HG03571 (cell line): ENCODE data around the gene LMCD1.
A peak's percentile ranks its signal among the peaks of the same experiment; 100 is the strongest.

Source experiments
- ATAC-seq: cut with Tn5 transposase; IDR thresholded peaks from one replicate; pipeline ENCODE4 v1.9.1; 2021; ENCODE audit not compliant: unreplicated experiment

Gene LMCD1

GRCh38 chr3:8501371-8502131 is at the start of gene LMCD1:
TSS of gene LMCD1 (plus strand) at chr3:8501823. CDS start at chr3:8501939, 116 bp downstream.
- peak; percentile 93 for ATAC-seq

DNA sequence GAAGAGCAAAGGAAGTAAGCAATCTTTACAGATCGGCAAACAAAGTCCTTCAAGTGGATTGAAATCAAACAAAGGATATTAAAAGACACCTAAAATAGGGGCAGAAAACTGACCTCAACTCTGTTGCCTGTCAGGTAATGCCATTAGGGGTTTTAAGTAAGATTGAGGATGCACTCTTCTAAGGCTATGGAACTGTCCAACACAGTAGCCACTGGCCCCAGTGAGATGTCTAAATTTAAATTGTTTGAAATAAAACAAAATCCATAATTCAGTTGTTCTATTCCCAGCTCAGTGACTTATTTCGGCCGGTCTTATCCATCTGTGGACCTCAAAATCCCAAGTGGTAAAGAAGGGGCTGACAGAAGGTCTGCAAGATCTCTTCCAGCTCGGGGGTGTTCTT is 49.5 kb upstream of the LMCD1 start:
- ATAC-seq: no peak

DNA sequence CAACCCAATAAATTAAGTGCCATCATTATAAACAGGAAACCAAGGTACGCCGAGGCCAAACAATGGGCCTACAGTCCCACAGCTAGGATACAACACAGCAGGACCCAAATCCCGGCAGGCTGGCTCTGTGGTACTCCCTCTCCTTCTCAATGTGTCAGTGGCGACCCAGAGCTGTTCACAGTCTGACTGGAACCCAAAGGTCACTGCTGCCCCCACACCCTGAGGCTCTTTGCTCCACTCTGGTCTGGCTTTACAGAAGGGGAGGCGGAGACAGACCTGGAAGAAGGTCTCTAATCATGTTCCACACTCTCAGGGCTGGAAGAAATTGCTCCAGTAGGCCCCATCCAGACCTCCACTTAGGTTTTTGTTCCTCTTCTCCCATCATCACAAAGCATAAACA is 48.5 kb upstream of the LMCD1 start:
- no peak for ATAC-seq

- ATAC-seq: no peak
Measured at GRCh38 chr3:8455526-8456411, 45.9 kb upstream of the LMCD1 start.

DNA sequence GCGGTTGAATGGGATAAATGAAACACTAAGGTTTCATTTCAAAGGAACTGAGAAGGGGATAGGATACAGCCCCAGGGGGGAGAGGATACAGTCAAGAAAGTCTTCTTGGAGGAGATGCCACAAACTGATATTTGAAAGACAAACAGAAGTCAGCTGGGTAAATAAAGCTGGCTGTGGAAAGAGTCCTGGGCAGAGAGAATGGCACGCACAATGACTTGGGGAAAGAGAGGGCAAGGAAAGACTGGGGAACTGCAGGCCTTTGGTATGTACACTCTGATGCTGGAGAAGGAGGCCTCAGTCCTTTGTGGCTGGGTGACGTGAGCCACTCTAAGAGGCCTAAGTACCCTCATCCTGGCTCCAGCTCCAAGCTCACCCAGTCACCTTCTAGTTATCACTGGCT is 45.2 kb upstream of the LMCD1 start:
- ATAC-seq: no peak

DNA sequence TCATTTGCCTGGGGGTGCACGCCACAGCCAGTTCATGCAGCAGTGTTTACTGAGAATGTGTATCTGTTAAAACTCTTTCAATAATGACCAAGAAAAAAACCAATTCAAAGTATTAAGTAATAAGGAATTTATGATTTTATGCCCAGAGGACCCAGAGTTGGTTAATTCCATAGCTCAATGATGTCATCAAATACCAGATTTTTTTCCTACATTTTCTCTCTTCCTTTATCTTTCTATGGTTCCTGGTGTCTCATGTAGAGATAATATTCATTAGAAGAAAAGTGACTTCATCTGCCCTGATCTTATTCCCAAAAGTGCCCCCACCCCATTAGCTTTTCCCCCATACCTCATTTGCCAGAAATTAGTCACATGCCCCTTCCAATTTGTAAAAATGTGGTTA is 44.6 kb upstream of the LMCD1 start:
- no peak for ATAC-seq

GRCh38 chr3:8458238-8458661 is 43.4 kb upstream of the LMCD1 start:
- no peak for ATAC-seq

DNA sequence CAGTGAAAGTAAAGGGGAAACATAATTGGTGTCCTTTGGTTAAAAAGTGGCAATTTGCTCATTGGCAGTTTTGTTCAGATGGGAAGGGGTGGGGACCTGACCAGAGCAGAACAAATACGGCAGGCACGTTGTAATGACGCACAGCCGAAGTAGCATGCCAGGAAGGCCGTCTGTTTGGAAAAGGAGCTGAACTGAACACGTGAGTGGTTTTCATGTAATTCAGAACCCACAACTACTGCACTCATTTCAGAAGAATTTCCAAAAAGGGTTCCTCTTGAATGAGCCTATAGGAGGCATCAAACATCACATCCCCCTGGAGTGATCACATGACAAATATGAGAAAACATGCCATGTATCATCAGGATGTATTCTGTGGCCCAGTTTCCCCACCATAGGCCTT is 42.9 kb upstream of the LMCD1 start:
- ATAC-seq: no peak

- no peak for ATAC-seq
Measured at GRCh38 chr3:8460050-8460708, 41.4 kb upstream of the LMCD1 start.

DNA sequence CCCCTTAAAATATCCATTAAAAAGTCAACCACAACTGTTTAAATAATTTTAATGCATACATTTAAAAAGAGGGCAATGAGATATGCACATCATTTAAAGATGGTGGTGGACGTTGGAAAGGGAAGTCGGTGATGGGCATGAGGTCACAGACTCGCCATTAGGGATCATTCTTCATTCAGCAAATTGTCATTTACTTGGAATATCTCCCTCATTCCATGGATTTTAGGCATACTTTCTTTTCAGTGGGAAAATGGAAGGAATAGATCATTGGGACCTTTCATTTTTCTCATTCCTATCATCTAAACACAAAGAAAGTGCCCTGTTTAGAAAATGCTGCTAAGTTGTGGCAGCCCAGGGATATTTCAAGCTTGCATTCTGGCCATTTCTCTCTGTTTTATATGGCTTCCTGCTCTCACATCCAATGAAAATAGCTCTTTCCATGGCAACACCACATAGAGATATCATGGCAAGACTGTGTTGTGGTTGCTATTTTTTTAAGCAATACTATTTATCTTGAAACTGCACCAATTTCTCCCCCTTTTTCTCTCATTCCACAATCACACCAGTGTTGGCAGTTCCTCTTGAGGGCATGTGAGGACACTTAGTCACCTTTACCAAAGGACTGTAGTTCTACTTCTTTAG is 40.7 kb upstream of the LMCD1 start:
- ATAC-seq: no peak

DNA sequence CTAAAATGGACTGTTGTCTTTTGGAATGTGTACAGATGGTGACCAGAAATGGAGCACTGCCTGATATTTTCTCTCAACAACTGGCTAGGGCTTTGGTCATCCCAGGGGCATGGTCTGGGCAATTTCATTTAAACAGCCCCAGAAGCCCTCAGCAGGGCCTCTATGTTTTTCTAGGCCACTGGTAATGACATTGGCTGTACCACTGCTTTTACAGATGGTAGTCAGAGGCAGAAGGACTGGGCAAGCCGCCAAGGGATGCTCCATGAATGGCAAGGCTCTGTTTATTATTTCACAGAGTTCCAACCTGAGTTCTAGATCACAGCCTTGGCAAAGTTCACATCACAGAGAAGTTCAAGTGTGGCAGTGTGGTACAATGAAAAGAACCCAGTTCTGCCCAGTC is 37.0 kb upstream of the LMCD1 start:
- no peak for ATAC-seq

GRCh38 chr3:8466526-8466925 is 35.1 kb upstream of the LMCD1 start:
- no peak for ATAC-seq

DNA sequence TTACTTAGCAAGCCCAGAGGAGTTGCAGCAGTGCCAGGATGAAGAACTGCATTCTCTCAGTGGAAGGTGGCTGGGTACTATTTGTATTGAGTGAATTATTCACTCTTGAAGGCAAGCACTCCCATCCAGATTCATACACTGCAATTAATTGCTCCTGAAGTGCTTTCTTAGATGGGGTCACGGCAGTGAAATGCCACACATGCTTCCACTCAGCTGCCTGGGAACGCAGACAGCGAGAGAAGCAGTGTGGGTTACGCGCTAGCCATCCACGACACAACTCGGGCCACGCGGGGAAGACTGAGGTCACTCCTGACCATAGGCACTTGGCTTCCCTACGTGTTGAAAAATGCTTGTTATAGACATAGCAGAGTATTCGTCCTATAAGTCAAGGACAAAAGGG is 30.8 kb upstream of the LMCD1 start:
- ATAC-seq: no peak

GRCh38 chr3:8472549-8472948 is 29.1 kb upstream of the LMCD1 start:
- no peak for ATAC-seq

DNA sequence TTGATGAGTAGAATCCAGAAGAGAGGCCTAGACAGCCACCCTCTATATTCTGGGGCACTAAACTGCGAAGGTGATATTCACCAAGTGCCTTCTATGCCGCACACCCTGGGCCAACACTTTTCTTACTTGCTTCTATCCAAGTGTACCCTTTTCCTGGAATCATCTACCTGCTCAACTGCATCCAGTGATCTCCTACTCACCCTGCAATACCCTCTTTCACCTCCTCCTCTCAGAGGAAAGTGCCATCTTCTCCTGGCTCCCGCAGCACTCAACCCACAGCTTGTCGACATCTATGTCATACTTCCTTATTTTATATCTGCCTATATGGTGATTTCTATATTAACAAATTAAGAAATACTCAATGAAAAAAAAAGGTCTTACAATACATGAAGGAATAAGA is 28.6 kb upstream of the LMCD1 start:
- no peak for ATAC-seq

DNA sequence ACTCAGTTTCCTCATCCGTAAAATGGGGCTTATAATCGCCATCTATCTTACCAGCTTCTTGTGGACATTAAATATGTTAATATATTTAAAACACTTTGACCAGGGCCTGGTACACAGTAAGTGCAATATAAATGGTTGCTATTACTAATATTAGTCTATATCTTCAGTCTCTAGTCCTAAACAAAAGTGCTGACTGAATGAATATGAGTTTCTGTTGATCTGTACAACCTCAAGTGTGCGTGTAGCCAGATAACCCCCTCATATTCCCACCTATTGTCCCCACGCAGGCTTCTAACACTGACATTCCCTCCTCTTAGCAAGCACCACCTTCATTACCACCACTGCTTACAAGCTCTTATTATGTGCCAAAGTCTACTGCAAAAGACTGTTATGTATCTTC is 27.6 kb upstream of the LMCD1 start:
- no peak for ATAC-seq

DNA sequence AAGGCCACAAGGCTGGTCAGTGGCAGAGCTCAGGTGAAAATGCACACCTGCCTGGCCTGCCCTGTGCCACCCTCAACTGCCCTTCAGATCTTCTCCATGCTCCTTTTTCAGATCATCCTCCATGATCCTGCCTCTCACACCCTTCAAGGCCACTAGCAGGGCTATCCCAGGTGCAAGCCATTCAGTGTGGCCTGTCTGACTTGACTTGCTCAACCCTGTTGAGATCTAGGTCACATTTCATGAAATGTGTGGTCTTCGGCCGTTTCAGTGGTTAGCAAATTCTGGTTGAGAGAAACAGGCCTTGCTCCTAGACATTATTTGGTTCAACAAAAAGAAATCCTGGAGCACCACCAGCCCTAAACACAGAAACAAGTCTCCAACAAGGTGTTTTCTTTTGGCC is 26.6 kb upstream of the LMCD1 start:
- ATAC-seq: no peak

- no peak for ATAC-seq
Measured at GRCh38 chr3:8480699-8481098, 20.9 kb upstream of the LMCD1 start.

- no peak for ATAC-seq
Measured at GRCh38 chr3:8481380-8481779, 20.2 kb upstream of the LMCD1 start.

GRCh38 chr3:8482263-8482662 is 19.4 kb upstream of the LMCD1 start:
- no peak for ATAC-seq

- no peak for ATAC-seq
Measured at GRCh38 chr3:8482960-8483665, 18.5 kb upstream of the LMCD1 start.
